GM21526 (cell line): ENCODE results near the gene SPACA9.

ENCODE experiments used
- ATAC-seq: cut with Tn5 transposase; IDR thresholded peaks from one replicate; pipeline ENCODE4 v1.9.1; 2021; ENCODE audit warnings: moderate library complexity; ENCODE audit not compliant: unreplicated experiment, low FRiP score

SPACA9 gene

GRCh38 chr9:132888151-132888550 lies 9.5 kb downstream of the SPACA9 start:
- no peak for ATAC-seq

GRCh38 chr9:132892400-132892799 lies 13.7 kb downstream of the SPACA9 start:
- no peak for ATAC-seq

- no peak for ATAC-seq
These were observed 15.6 kb downstream of the SPACA9 start for GRCh38 chr9:132894346-132894745.

GRCh38 chr9:132894862-132895835 lies 16.5 kb downstream of the SPACA9 start:
- ATAC-seq = no peak

GRCh38 chr9:132896264-132896663 lies 17.6 kb downstream of the SPACA9 start:
- ATAC-seq = no peak

GRCh38 chr9:132896906-132897305 lies 18.2 kb downstream of the SPACA9 start:
- ATAC-seq = no peak

- ATAC-seq = no peak
These were observed 19.4 kb downstream of the SPACA9 start for GRCh38 chr9:132898051-132898450.

GRCh38 chr9:132901858-132902831 lies 23.4 kb downstream of the SPACA9 start:
- no peak for ATAC-seq

GRCh38 chr9:132903574-132904492 lies 25.1 kb downstream of the SPACA9 start:
- no peak for ATAC-seq

- no peak for ATAC-seq
These were observed 27.0 kb downstream of the SPACA9 start for GRCh38 chr9:132905726-132906125.

- ATAC-seq = no peak
These were observed 29.9 kb downstream of the SPACA9 start for GRCh38 chr9:132908635-132909034.

- ATAC-seq = no peak
These were observed 30.6 kb downstream of the SPACA9 start for GRCh38 chr9:132909311-132909710.

GRCh38 chr9:132910376-132910775 lies 31.7 kb downstream of the SPACA9 start:
- ATAC-seq = no peak

- ATAC-seq = no peak
These were observed 33.4 kb downstream of the SPACA9 start for GRCh38 chr9:132912131-132912530.

- no peak for ATAC-seq
These were observed 36.2 kb downstream of the SPACA9 start for GRCh38 chr9:132914924-132915323.

- ATAC-seq = no peak
These were observed 41.0 kb downstream of the SPACA9 start for GRCh38 chr9:132919614-132920268.

GRCh38 chr9:132923346-132923902 lies 44.7 kb downstream of the SPACA9 start:
- ATAC-seq = no peak

GRCh38 chr9:132927704-132928103 lies 49.0 kb downstream of the SPACA9 start:
- no peak for ATAC-seq

GRCh38 chr9:132931178-132931735 lies 52.6 kb downstream of the SPACA9 start:
- ATAC-seq = no peak
